SU-DHL-6 (cell line): ENCODE measurements around the gene SMIM43.

Source experiments
- CTCF ChIP-seq: fragments of 200-600 bp; sonication (generic); IDR thresholded peaks from one replicate; pipeline ENCODE4 v1.5.1; 2017; ENCODE audit warnings: antibody characterized with exemption, mild to moderate bottlenecking, low read length, moderate library complexity; ENCODE audit not compliant: insufficient read depth, poor library complexity, severe bottlenecking
- EZH2phosphoT487 ChIP-seq: fragments of 200-600 bp; sonication (generic), shearing (Covaris generic); conservative IDR thresholded peaks from 2 replicates; pipeline ENCODE4 v1.6.1; 2018; ENCODE audit warnings: mild to moderate bottlenecking, antibody characterized with exemption, low read length, moderate library complexity, mixed read lengths

DNA sequence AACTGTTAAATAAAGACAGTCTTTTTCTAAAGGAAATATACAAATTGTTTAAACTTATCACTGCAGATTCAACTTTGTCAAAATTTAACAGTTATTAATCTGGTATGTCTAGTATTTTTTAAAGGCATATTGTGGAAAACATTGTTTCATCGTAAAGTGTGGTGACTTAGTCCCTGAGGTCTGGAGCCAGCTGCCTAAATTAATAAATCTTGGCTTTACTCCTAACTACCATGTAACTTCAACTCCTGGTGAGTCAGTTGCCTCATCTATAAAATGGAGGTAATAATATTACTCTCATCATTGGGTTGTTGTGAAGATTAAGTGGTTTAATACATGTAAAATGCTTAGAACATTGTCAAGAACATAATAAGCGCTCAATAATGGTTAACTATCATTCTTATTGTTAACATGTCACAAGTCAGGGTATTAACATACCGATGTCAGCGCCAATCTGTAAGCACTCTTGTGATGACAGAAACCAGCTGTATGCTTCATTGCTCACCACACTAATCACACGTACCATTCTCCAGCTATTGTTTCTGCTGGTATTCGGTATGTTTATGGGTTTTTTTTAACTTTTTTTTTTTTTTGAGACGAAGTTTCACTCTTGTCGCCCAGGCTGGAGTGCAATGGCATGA lies 14.1 kb upstream of the SMIM43 start:
- TF ChIP-seq CTCF (no peak), EZH2phosphoT487 (no peak)
